K562 (cell line): Measurements from ENCODE around the gene TUT1. TPM values are rescaled to one million over a fixed set of nuclear protein-coding genes. Genes with fewer than 3 reads are reported as not detected.

Experiments used
- CBFA2T3 ChIP-seq: fragments of 450-650 bp; IDR thresholded peaks from 2 replicates; pipeline ENCODE4 v1.6.1; 2017
- DMBX1 ChIP-seq: fragments of 250-450 bp; sonication (Bioruptor Pico); IDR thresholded peaks from 2 replicates; pipeline ENCODE4 v1.8.0; 2022; ENCODE audit warnings: inconsistent platforms, mild to moderate bottlenecking, moderate library complexity, borderline replicate concordance
- ETV6 ChIP-seq, 3 experiments: fragments of 150-350 bp in 1 of 3; sonication (generic) in 1 of 3; formaldehyde crosslinking in 1 of 3; IDR thresholded peaks; 2 replicates each; pipeline versions ENCODE4 v1.6.1 to v1.8.0; 2014 to 2022; ENCODE audit warnings: borderline replicate concordance in 2 of 3, low read depth in 2 of 3, antibody characterized with exemption in 1 of 3, low read length in 1 of 3, mild to moderate bottlenecking in 1 of 3, missing genetic modification reagents in 1 of 3
- KDM1A ChIP-seq, 2 experiments: fragments of 450-650 bp; IDR thresholded peaks; 2 replicates each; pipeline ENCODE4 v1.6.1; 2016; ENCODE audit warnings: mild to moderate bottlenecking in 2 of 2
- SMARCC2 ChIP-seq: fragments of 450-650 bp; IDR thresholded peaks from 2 replicates; pipeline ENCODE4 v1.6.1; 2017; ENCODE audit warnings: antibody characterized with exemption, moderate library complexity, mild to moderate bottlenecking, low read depth
- TBP ChIP-seq: optimal IDR thresholded peaks from 2 replicates; pipeline ENCODE3; 2011; ENCODE audit warnings: low read depth, low read length, improper control_type of control experiment
- ZNF384 ChIP-seq: IDR thresholded peaks from 2 replicates; pipeline ENCODE4 v1.6.1; 2012; ENCODE audit warnings: low read depth, low read length, improper control_type of control experiment
- ZNF561 ChIP-seq: fragments of 450-650 bp; formaldehyde crosslinking; conservative IDR thresholded peaks from 2 replicates; pipeline ENCODE4 v1.4.0; 2020; ENCODE audit warnings: mild to moderate bottlenecking, moderate library complexity
- ZNF57 ChIP-seq: fragments of 450-650 bp; formaldehyde crosslinking; IDR thresholded peaks from 2 replicates; pipeline ENCODE4 v1.4.0; 2020; ENCODE audit warnings: mild to moderate bottlenecking, moderate library complexity
- ZNF699 ChIP-seq: fragments of 250-450 bp; sonication (Bioruptor Pico); IDR thresholded peaks from 2 replicates; pipeline ENCODE4 v1.8.0; 2021; ENCODE audit warnings: mild to moderate bottlenecking, moderate library complexity; ENCODE audit not compliant: insufficient replicate concordance
- polyA plus RNA-seq, 8 experiments: library from polyadenylated mRNA; depleted of rRNA in 4 of 8; stranded (reverse) in 5 of 8; unstranded in 3 of 8; fragments of >200 nt; fragmentation: Nextera tagmentation in 2 of 8; fragmentation: Illumina TruSeq in 1 of 8; extraction: Ambion mirVana in 2 of 8; extraction: Trizol in 1 of 8; gene quantifications; 2 replicates each; pipeline versions ENCODE4 v1.2.1 to v1.2.3, GENCODE V29; 2011 to 2014; ENCODE audit warnings: inconsistent platforms in 1 of 8, missing spikeins in 1 of 8
- total RNA-seq, 7 experiments: library from RNA; depleted of rRNA in 6 of 7; stranded (reverse); fragments of >200 nt in 6 of 7; fragmentation: Illumina TruSeq in 2 of 7; extraction: Trizol in 2 of 7; gene quantifications; 2 replicates each; pipeline versions ENCODE4 v1.2.1 to v1.2.3, GENCODE V29; 2011 to 2021; ENCODE audit warnings: low replicate concordance in 1 of 7
- TF ChIP-seq, protein P1 (sequence below): fragments of 450-650 bp; formaldehyde crosslinking; IDR thresholded peaks from 2 replicates; pipeline ENCODE4 v1.4.0; 2020; ENCODE audit warnings: mild to moderate bottlenecking, mixed read lengths
- TF ChIP-seq, protein P2 (sequence below): fragments of 250-450 bp; sonication (Bioruptor Pico); IDR thresholded peaks from 2 replicates; pipeline ENCODE4 v1.5.0; 2020; ENCODE audit warnings: mild to moderate bottlenecking
- TF ChIP-seq, protein P3 (sequence below), 2 experiments: fragments of 450-650 bp; IDR thresholded peaks; 2 replicates each; pipeline ENCODE4 v1.6.1; 2016; ENCODE audit warnings: mild to moderate bottlenecking in 2 of 2, borderline replicate concordance in 1 of 2, low read depth in 1 of 2, moderate library complexity in 1 of 2

The TUT1 gene
- total and polyA plus RNA-seq, 9 of the 15 experiments (the other 6 are each of a cell fraction or from before 2014, with no cell fraction given) = 0.66 to 44.3 (median 15.7) TPM

DNA sequence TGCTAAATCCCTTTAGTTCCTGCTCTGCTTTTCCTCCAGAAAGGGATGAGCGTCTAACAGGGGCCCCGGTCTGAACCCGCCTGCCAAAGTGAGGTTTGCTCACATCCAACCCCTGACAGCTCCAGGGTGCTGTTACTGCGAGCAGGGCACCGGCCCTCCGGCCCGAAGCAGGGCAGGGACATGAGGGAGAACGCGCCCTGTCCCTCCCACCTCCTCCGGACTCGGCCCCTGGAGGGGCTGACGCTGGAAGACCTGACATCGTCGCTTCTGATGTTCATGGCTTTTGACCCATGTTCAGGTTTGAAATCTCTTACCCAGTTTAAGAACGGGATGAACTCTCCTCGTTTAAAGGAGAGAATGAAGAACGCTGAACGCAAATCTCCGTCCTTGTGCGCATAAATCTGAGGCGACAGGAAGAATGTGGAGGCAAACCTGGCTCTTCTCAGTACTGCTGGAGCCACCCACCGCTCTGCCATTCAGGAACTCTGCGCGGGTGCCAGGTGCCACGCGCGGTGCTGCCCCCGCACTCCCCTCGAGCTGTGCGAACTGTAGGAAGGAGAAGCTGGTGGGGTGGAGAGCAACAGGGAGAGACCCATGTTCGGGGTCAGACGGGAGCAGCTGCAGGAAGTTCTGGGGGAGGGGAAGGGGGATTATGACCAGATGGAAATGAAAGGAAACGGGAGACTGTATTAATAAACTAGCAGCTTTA is 16.8 kb downstream of the TUT1 start (continued):
- TF ChIP-seq SMARCC2 (0 out of 2 replicates have a peak, but pooled peaks have one; percentile 22), ZNF384 (no peak), CBFA2T3 (no peak), ZNF57 (CRISPR knock-in tag) (no peak), ZNF699 (CRISPR knock-in tag) (no peak), ZNF561 (CRISPR knock-in tag) (no peak), ETV6 (IDR thresholded peaks at IDR 0.05; ENCODE audit: borderline replicate concordance in 1 of 2, low read depth in 2 of 2, low read length in 1 of 2) (no peak), ETV6 (CRISPR knock-in tag; IDR thresholded peaks at IDR 0.05; ENCODE audit: borderline replicate concordance) (no peak), TBP (no peak), KDM1A (IDR thresholded peaks at IDR 0.05) (peak in 1 of 2 experiments; percentile 52; a peak in 1 of 4 replicates), DMBX1 (CRISPR knock-in tag) (no peak)
- TF ChIP-seq, protein P1, sequence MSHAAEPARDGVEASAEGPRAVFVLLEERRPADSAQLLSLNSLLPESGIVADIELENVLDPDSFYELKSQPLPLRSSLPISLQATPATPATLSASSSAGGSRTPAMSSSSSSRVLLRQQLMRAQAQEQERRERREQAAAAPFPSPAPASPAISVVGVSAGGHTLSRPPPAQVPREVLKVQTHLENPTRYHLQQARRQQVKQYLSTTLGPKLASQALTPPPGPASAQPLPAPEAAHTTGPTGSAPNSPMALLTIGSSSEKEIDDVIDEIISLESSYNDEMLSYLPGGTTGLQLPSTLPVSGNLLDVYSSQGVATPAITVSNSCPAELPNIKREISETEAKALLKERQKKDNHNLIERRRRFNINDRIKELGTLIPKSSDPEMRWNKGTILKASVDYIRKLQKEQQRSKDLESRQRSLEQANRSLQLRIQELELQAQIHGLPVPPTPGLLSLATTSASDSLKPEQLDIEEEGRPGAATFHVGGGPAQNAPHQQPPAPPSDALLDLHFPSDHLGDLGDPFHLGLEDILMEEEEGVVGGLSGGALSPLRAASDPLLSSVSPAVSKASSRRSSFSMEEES (CRISPR knock-in tag) = no peak
- TF ChIP-seq, protein P2, sequence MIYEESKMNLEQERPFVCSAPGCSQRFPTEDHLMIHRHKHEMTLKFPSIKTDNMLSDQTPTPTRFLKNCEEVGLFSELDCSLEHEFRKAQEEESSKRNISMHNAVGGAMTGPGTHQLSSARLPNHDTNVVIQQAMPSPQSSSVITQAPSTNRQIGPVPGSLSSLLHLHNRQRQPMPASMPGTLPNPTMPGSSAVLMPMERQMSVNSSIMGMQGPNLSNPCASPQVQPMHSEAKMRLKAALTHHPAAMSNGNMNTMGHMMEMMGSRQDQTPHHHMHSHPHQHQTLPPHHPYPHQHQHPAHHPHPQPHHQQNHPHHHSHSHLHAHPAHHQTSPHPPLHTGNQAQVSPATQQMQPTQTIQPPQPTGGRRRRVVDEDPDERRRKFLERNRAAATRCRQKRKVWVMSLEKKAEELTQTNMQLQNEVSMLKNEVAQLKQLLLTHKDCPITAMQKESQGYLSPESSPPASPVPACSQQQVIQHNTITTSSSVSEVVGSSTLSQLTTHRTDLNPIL (CRISPR knock-in tag) = 0 out of 2 replicates have a peak, but pooled peaks have one; percentile 34
- TF ChIP-seq, protein P3, sequence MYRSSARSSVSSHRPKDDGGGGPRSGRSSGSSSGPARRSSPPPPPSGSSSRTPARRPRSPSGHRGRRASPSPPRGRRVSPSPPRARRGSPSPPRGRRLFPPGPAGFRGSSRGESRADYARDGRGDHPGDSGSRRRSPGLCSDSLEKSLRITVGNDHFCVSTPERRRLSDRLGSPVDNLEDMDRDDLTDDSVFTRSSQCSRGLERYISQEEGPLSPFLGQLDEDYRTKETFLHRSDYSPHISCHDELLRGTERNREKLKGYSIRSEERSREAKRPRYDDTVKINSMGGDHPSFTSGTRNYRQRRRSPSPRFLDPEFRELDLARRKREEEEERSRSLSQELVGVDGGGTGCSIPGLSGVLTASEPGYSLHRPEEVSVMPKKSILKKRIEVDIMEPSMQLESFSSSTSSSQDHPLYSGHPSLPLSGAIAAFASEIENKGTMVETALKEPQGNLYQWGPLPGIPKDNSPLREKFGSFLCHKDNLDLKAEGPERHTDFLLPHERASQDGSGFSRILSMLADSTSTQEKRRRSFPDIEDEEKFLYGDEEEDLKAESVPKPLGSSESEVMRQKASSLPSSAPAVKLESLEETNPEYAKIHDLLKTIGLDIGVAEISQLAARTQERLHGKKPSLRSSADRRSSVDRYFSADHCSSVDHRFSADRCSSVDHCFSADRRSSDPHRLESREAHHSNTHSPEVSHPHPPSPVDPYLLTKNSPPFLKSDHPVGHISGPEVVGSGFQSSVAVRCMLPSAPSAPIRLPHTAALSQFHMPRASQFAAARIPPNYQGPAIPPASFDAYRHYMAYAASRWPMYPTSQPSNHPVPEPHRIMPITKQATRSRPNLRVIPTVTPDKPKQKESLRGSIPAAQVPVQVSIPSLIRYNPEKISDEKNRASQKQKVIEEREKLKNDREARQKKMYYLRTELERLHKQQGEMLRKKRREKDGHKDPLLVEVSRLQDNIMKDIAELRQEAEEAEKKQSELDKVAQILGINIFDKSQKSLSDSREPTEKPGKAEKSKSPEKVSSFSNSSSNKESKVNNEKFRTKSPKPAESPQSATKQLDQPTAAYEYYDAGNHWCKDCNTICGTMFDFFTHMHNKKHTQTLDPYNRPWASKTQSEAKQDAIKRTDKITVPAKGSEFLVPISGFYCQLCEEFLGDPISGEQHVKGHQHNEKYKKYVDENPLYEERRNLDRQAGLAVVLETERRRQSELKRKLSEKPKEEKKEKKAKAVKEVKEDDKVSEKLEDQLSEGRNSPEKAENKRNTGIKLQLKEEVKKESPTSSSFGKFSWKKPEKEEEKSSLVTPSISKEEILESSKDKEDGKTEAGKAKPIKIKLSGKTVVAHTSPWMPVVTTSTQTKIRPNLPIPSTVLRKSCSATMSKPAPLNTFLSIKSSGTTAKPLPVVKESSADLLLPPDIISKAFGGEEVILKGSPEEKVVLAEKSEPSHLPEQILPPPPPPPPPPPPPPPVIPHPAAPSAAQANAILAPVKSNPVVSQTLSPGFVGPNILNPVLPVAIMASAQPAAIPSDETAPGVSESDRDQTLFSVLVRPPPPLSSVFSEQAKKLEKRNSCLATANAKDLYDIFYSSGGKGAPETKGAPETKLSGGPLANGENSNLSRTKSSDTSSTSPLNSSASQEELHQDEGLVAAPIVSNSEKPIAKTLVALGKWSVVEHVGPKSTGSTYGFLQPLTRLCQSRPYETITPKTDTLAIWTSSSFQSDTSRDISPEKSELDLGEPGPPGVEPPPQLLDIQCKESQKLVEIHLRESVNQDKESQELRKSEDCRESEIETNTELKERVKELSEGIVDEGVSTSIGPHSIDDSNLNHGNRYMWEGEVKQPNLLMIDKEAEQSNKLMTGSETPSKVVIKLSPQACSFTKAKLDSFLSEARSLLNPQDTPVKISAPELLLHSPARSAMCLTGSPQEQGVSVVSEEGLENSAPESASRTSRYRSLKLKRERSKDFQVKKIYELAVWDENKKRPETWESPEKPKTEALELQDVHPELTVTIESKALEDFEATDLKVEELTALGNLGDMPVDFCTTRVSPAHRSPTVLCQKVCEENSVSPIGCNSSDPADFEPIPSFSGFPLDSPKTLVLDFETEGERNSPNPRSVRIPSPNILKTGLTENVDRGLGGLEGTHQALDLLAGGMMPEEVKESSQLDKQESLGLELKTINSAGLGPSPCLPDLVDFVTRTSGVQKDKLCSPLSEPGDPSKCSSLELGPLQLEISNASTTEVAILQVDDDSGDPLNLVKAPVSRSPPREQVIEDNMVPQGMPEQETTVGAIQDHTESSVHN (IDR thresholded peaks at IDR 0.05; ENCODE audit: borderline replicate concordance in 1 of 2, low read depth in 1 of 2) = no peak
